ENCODE results near the gene TNFAIP8.
A peak's percentile ranks its signal among the peaks of the same experiment; 100 is the strongest.

TNFAIP8 gene

DNA sequence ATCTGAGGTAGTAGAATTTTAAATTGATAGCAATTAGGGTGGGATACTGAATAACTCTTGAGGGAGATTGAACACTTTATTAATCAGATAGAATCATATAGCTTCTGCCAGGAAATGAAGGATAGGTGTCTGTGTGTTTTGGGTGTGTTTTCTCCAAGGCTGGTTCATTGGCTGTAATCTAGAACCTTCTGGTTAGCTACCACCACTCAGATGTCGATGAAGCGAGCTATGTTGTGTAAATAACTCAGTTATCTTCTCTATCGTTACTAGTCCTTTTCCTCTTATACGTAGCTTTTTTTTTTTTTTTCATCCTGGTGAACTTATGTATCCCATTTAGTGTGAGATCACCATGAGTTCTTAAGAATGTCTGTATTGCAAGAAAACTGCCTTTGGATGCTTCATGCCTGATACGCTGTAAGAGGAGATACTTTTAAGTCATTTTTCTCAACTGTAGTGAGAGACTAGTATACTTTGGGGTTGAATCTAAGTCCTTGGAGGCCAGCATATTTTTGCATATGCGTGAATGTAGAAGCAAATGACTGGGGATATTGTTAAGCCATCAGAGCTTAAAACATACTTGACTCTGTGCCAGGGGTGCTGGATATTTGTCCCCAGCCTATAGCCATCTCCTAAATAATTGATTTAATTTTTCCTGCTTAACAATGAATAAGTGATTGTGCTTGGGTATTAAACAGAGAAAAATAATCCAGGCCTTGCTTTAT, 2.1 kb downstream of the TNFAIP8 start:
- H3K79me2 ChIP-seq (ENCODE audit: control insufficient read depth, low read length): peaks cover 54% of the 10 kb centered on the region

DNA sequence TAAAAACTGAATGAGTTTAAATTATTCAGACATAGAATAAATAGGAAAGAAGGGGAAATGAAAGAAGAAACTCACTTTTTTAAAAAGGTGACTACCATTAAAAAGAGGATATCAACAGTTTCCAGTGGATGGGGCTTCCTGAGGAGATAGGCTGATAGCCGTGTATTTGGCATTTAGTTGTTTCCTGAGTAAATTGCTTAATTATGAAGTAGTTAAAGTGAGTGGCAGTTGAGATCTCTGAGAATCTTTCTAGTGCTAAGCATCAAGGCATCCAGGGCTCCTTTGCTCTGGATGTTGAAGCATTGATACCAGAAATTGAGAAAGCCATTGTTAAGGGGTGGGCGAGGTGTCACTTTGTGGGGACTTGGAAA, 2.7 kb downstream of the TNFAIP8 start:
- Histone ChIP-seq H3K27ac (ENCODE audit: low read depth, low read length) (no peak overlapping the region), H3K4me1 (ENCODE audit: control insufficient read depth, low read length) (peaks cover 76% of the 10 kb centered on the region), H3K79me2 (ENCODE audit: control insufficient read depth, low read length) (peaks cover 52% of the 10 kb centered on the region), H3K36me3 (ENCODE audit: control insufficient read depth, low read length) (no peaks in the 10 kb centered on the region), H3K27me3 (ENCODE audit: control insufficient read depth, low read length) (peaks cover 6% of the 10 kb centered on the region; the same call in 1 of the 2 replicates), H3K9me3 (ENCODE audit: control insufficient read depth, insufficient read depth, low read length) (no peaks in the 10 kb centered on the region), H3K4me2 (ENCODE audit: low read length) (peak overlapping the region; percentile 98), H3K4me3 (ENCODE audit: low read length) (peak overlapping the region; percentile 77), H3K9me2 (replicated peaks; ENCODE audit: control insufficient read depth, low read length) (no peaks in the 10 kb centered on the region), H4K20me1 (ENCODE audit: control insufficient read depth, insufficient read depth, low read depth, low read length) (0 out of 2 replicates have a peak, but pooled peaks cover 13% of the 10 kb centered on the region), H3F3A (ENCODE audit: control insufficient read depth, insufficient read depth) (peaks cover 22% of the 10 kb centered on the region)
- no peak for TF ChIP-seq EZH2phosphoT487 (IDR thresholded peaks at IDR 0.05; ENCODE audit: borderline replicate concordance, low read length)
- TF ChIP-seq, protein P1, sequence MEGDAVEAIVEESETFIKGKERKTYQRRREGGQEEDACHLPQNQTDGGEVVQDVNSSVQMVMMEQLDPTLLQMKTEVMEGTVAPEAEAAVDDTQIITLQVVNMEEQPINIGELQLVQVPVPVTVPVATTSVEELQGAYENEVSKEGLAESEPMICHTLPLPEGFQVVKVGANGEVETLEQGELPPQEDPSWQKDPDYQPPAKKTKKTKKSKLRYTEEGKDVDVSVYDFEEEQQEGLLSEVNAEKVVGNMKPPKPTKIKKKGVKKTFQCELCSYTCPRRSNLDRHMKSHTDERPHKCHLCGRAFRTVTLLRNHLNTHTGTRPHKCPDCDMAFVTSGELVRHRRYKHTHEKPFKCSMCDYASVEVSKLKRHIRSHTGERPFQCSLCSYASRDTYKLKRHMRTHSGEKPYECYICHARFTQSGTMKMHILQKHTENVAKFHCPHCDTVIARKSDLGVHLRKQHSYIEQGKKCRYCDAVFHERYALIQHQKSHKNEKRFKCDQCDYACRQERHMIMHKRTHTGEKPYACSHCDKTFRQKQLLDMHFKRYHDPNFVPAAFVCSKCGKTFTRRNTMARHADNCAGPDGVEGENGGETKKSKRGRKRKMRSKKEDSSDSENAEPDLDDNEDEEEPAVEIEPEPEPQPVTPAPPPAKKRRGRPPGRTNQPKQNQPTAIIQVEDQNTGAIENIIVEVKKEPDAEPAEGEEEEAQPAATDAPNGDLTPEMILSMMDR (IDR thresholded peaks at IDR 0.05; ENCODE audit: low read depth, low read length, poor library complexity, severe bottlenecking): no peak

More for the DNA sequence above, 2.1 kb downstream of the TNFAIP8 start:
- no peak overlapping the region for H3K27ac ChIP-seq (ENCODE audit: low read depth, low read length)
- H4K20me1 ChIP-seq (ENCODE audit: control insufficient read depth, insufficient read depth, low read depth, low read length): 0 out of 2 replicates have a peak, but pooled peaks cover 13% of the 10 kb centered on the region
- H3K27me3 ChIP-seq (ENCODE audit: control insufficient read depth, low read length): peaks cover 6% of the 10 kb centered on the region; the same call in 1 of the 2 replicates
- peak overlapping the region; percentile 77 for H3K4me3 ChIP-seq (ENCODE audit: low read length)
- H3K9me3 ChIP-seq (ENCODE audit: control insufficient read depth, insufficient read depth, low read length): no peaks in the 10 kb centered on the region
- peaks cover 81% of the 10 kb centered on the region for H3K4me1 ChIP-seq (ENCODE audit: control insufficient read depth, low read length)
- peak overlapping the region; percentile 98 for H3K4me2 ChIP-seq (ENCODE audit: low read length)
- H3F3A ChIP-seq (ENCODE audit: control insufficient read depth, insufficient read depth): peaks cover 22% of the 10 kb centered on the region
- TF ChIP-seq, protein P1 (IDR thresholded peaks at IDR 0.05; ENCODE audit: low read depth, low read length, poor library complexity, severe bottlenecking): no peak
- TF ChIP-seq EZH2phosphoT487 (IDR thresholded peaks at IDR 0.05; ENCODE audit: borderline replicate concordance, low read length): no peak
- H3K36me3 ChIP-seq (ENCODE audit: control insufficient read depth, low read length): no peaks in the 10 kb centered on the region
- no peaks in the 10 kb centered on the region for H3K9me2 ChIP-seq (replicated peaks; ENCODE audit: control insufficient read depth, low read length)

DNA sequence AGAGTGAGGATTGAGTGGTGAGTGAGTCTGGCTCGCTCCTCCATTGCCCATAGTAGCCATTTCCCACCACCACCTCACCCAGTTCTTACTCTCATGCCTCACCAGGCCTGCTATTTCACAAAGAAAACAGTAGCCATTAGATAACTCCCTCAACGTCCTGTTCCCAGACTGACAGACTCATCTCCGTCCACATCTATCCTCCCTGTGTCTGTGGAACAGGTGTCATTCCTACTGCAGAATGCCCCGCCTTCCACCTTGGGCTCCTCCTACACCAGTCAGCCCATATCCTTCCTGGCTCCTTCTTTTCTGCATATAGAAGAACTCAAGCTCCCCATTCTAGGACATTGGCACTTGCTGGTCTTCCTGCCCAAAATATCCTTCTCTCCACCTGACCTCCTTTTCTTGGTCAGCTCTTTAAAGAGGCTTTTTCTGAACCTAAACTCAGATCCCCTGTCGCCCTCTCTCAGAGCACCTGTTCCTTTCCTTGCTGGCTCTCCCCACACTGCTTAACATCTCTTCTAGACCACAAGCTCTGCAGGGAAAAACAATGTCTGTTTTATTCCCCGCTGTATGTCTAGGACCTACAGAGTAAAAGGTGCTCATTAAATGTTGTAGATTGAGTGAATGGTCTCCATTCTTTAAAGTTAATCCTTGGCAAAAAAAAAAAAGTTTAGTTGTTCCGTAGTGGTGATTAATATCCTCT, 3.2 kb downstream of the TNFAIP8 start:
- Histone ChIP-seq H3F3A (ENCODE audit: control insufficient read depth, insufficient read depth) (peaks cover 22% of the 10 kb centered on the region), H3K4me1 (ENCODE audit: control insufficient read depth, low read length) (peaks cover 71% of the 10 kb centered on the region), H3K4me2 (ENCODE audit: low read length) (peak overlapping the region; percentile 98), H3K27ac (ENCODE audit: low read depth, low read length) (no peak overlapping the region), H3K4me3 (ENCODE audit: low read length) (peak overlapping the region; percentile 77), H4K20me1 (ENCODE audit: control insufficient read depth, insufficient read depth, low read depth, low read length) (0 out of 2 replicates have a peak, but pooled peaks cover 13% of the 10 kb centered on the region), H3K36me3 (ENCODE audit: control insufficient read depth, low read length) (no peaks in the 10 kb centered on the region), H3K79me2 (ENCODE audit: control insufficient read depth, low read length) (peaks cover 52% of the 10 kb centered on the region), H3K27me3 (ENCODE audit: control insufficient read depth, low read length) (peaks cover 6% of the 10 kb centered on the region; the same call in 1 of the 2 replicates), H3K9me2 (replicated peaks; ENCODE audit: control insufficient read depth, low read length) (no peaks in the 10 kb centered on the region), H3K9me3 (ENCODE audit: control insufficient read depth, insufficient read depth, low read length) (no peaks in the 10 kb centered on the region)
- no peak for TF ChIP-seq EZH2phosphoT487 (IDR thresholded peaks at IDR 0.05; ENCODE audit: borderline replicate concordance, low read length)

Measured in DOHH2 (cell line).